ENCODE results near the gene ZNF492. TPM values are rescaled to one million over a fixed set of nuclear protein-coding genes. Genes with fewer than 3 reads are reported as not detected.
"Not testable (repeated sequence)": the region's sequence is repeated elsewhere in the genome, so short reads cannot be mapped to it uniquely, and the experiment has no call there.

The ZNF492 gene
- polyA plus RNA-seq (2013, experiment 1 of 2) = not detected
- polyA plus RNA-seq (2013, experiment 2 of 2) = not detected

GRCh38 chr19:22633706-22634449 lies at the start of gene ZNF492:
ZNF492 (plus strand) TSS chr19:22634324; CDS start chr19:22653400, 19,076 bp downstream.
- no CpG with 5 or more reads among the region's 36 CpGs for WGBS (ENCODE audit: extremely low coverage, insufficient coverage, low lambda C conversion rate)
- not testable (repeated sequence) for H3K18ac ChIP-seq (ENCODE audit: low read length); H3K4me2 ChIP-seq (ENCODE audit: low read length); H3K56ac ChIP-seq (ENCODE audit: low read length); H3K27ac ChIP-seq (ENCODE audit: low read depth, low read length); H3K9ac ChIP-seq (ENCODE audit: low read length); H3K4me3 ChIP-seq (ENCODE audit: low read length); H3K36me3 ChIP-seq (ENCODE audit: control insufficient read depth, insufficient read depth, low read length); H3K23ac ChIP-seq (ENCODE audit: low read length); H2BK15ac ChIP-seq (replicated peaks; ENCODE audit: low read depth); H3K4ac ChIP-seq (ENCODE audit: low read depth, low read length); H2BK5ac ChIP-seq (ENCODE audit: low read length); H4K8ac ChIP-seq (ENCODE audit: low read depth, low read length); H3K27me3 ChIP-seq (ENCODE audit: insufficient read depth, low read length, poor library complexity); H4K5ac ChIP-seq (ENCODE audit: low read length); H3K4me1 ChIP-seq (ENCODE audit: control insufficient read depth, low read depth, low read length); H3K79me1 ChIP-seq (ENCODE audit: low read length); H2BK120ac ChIP-seq (ENCODE audit: low read depth, low read length); H2AK5ac ChIP-seq (ENCODE audit: low read length); H3K79me2 ChIP-seq (ENCODE audit: control insufficient read depth, insufficient read depth, low read length); DNase-seq

GRCh38 chr19:22595422-22595821 lies 38.7 kb upstream of the ZNF492 start:
- Histone ChIP-seq H3K4ac (ENCODE audit: low read depth, low read length) (no peak overlapping the region), H3K4me1 (ENCODE audit: control insufficient read depth, low read depth, low read length) (no peaks in the 10 kb centered on the region), H3K18ac (ENCODE audit: low read length) (no peak overlapping the region), H2BK5ac (ENCODE audit: low read length) (no peak overlapping the region), H3K9ac (ENCODE audit: low read length) (no peak overlapping the region), H4K8ac (ENCODE audit: low read depth, low read length) (no peak overlapping the region), H3K56ac (ENCODE audit: low read length) (no peak overlapping the region), H3K79me2 (ENCODE audit: control insufficient read depth, insufficient read depth, low read length) (no peaks in the 10 kb centered on the region), H3K23ac (ENCODE audit: low read length) (no peak overlapping the region), H2BK120ac (ENCODE audit: low read depth, low read length) (no peak overlapping the region), H3K4me2 (ENCODE audit: low read length) (no peak overlapping the region), H3K79me1 (ENCODE audit: low read length) (no peaks in the 10 kb centered on the region), H4K5ac (ENCODE audit: low read length) (no peak overlapping the region), H3K36me3 (ENCODE audit: control insufficient read depth, insufficient read depth, low read length) (no peaks in the 10 kb centered on the region), H2BK15ac (replicated peaks; ENCODE audit: low read depth) (no peak overlapping the region), H3K4me3 (ENCODE audit: low read length) (no peak overlapping the region), H3K27me3 (ENCODE audit: insufficient read depth, low read length, poor library complexity) (no peaks in the 10 kb centered on the region), H2AK5ac (ENCODE audit: low read length) (no peak overlapping the region), H3K27ac (ENCODE audit: low read depth, low read length) (no peak overlapping the region)
- no CpG with 5 or more reads among the region's 11 CpGs for WGBS (ENCODE audit: extremely low coverage, insufficient coverage, low lambda C conversion rate)
- no peak for DNase-seq

- no peak overlapping the region for H3K18ac ChIP-seq (ENCODE audit: low read length)
- H3K56ac ChIP-seq (ENCODE audit: low read length) = no peak overlapping the region
- no peak overlapping the region for H3K4me3 ChIP-seq (ENCODE audit: low read length)
- H3K4ac ChIP-seq (ENCODE audit: low read depth, low read length) = no peak overlapping the region
- H2AK5ac ChIP-seq (ENCODE audit: low read length) = no peak overlapping the region
- no CpG with 5 or more reads among the region's 24 CpGs for WGBS (ENCODE audit: extremely low coverage, insufficient coverage, low lambda C conversion rate)
- no peak overlapping the region for H3K4me2 ChIP-seq (ENCODE audit: low read length)
- no peak for DNase-seq
- no peak overlapping the region for H2BK5ac ChIP-seq (ENCODE audit: low read length)
- no peaks in the 10 kb centered on the region for H3K36me3 ChIP-seq (ENCODE audit: control insufficient read depth, insufficient read depth, low read length)
- H3K27me3 ChIP-seq (ENCODE audit: insufficient read depth, low read length, poor library complexity) = no peaks in the 10 kb centered on the region
- H3K27ac ChIP-seq (ENCODE audit: low read depth, low read length) = no peak overlapping the region
- no peak overlapping the region for H3K23ac ChIP-seq (ENCODE audit: low read length)
- H4K5ac ChIP-seq (ENCODE audit: low read length) = no peak overlapping the region
- H4K8ac ChIP-seq (ENCODE audit: low read depth, low read length) = no peak overlapping the region
- H2BK15ac ChIP-seq (replicated peaks; ENCODE audit: low read depth) = no peak overlapping the region
- H2BK120ac ChIP-seq (ENCODE audit: low read depth, low read length) = no peak overlapping the region
- H3K79me2 ChIP-seq (ENCODE audit: control insufficient read depth, insufficient read depth, low read length) = no peaks in the 10 kb centered on the region
- H3K9ac ChIP-seq (ENCODE audit: low read length) = no peak overlapping the region
- no peaks in the 10 kb centered on the region for H3K79me1 ChIP-seq (ENCODE audit: low read length)
- no peaks in the 10 kb centered on the region for H3K4me1 ChIP-seq (ENCODE audit: control insufficient read depth, low read depth, low read length)
Observed at GRCh38 chr19:22595918-22596341, 38.2 kb upstream of the ZNF492 start.

GRCh38 chr19:22600690-22601648 lies 33.2 kb upstream of the ZNF492 start:
- Histone ChIP-seq H3K79me2 (ENCODE audit: control insufficient read depth, insufficient read depth, low read length) (no peaks in the 10 kb centered on the region), H2BK120ac (ENCODE audit: low read depth, low read length) (no peak overlapping the region), H3K79me1 (ENCODE audit: low read length) (no peaks in the 10 kb centered on the region), H3K4me1 (ENCODE audit: control insufficient read depth, low read depth, low read length) (no peaks in the 10 kb centered on the region), H3K56ac (ENCODE audit: low read length) (no peak overlapping the region), H3K18ac (ENCODE audit: low read length) (no peak overlapping the region), H3K9ac (ENCODE audit: low read length) (no peak overlapping the region), H4K5ac (ENCODE audit: low read length) (no peak overlapping the region), H3K4me3 (ENCODE audit: low read length) (no peak overlapping the region), H3K4ac (ENCODE audit: low read depth, low read length) (no peak overlapping the region), H4K8ac (ENCODE audit: low read depth, low read length) (no peak overlapping the region), H3K23ac (ENCODE audit: low read length) (no peak overlapping the region), H3K27me3 (ENCODE audit: insufficient read depth, low read length, poor library complexity) (no peaks in the 10 kb centered on the region), H3K4me2 (ENCODE audit: low read length) (no peak overlapping the region), H2AK5ac (ENCODE audit: low read length) (no peak overlapping the region), H2BK5ac (ENCODE audit: low read length) (no peak overlapping the region), H3K36me3 (ENCODE audit: control insufficient read depth, insufficient read depth, low read length) (no peaks in the 10 kb centered on the region), H3K27ac (ENCODE audit: low read depth, low read length) (no peak overlapping the region), H2BK15ac (replicated peaks; ENCODE audit: low read depth) (no peak overlapping the region)
- DNase-seq = no peak
- no CpG with 5 or more reads among the region's 18 CpGs for WGBS (ENCODE audit: extremely low coverage, insufficient coverage, low lambda C conversion rate)

- Histone ChIP-seq H3K27ac (ENCODE audit: low read depth, low read length) (no peak overlapping the region), H2BK15ac (replicated peaks; ENCODE audit: low read depth) (no peak overlapping the region), H3K79me1 (ENCODE audit: low read length) (no peaks in the 10 kb centered on the region), H3K36me3 (ENCODE audit: control insufficient read depth, insufficient read depth, low read length) (no peaks in the 10 kb centered on the region), H3K4ac (ENCODE audit: low read depth, low read length) (no peak overlapping the region), H4K8ac (ENCODE audit: low read depth, low read length) (no peak overlapping the region), H3K79me2 (ENCODE audit: control insufficient read depth, insufficient read depth, low read length) (no peaks in the 10 kb centered on the region), H2BK120ac (ENCODE audit: low read depth, low read length) (no peak overlapping the region), H3K4me1 (ENCODE audit: control insufficient read depth, low read depth, low read length) (no peaks in the 10 kb centered on the region), H3K56ac (ENCODE audit: low read length) (no peak overlapping the region), H3K4me3 (ENCODE audit: low read length) (no peak overlapping the region), H2AK5ac (ENCODE audit: low read length) (no peak overlapping the region), H3K27me3 (ENCODE audit: insufficient read depth, low read length, poor library complexity) (no peaks in the 10 kb centered on the region), H3K4me2 (ENCODE audit: low read length) (no peak overlapping the region), H2BK5ac (ENCODE audit: low read length) (no peak overlapping the region), H4K5ac (ENCODE audit: low read length) (no peak overlapping the region), H3K23ac (ENCODE audit: low read length) (no peak overlapping the region), H3K9ac (ENCODE audit: low read length) (no peak overlapping the region), H3K18ac (ENCODE audit: low read length) (no peak overlapping the region)
- no peak for DNase-seq
- WGBS (ENCODE audit: extremely low coverage, insufficient coverage, low lambda C conversion rate) = no CpG with 5 or more reads among the region's 12 CpGs
Observed at GRCh38 chr19:22601906-22602630, 32.1 kb upstream of the ZNF492 start.
